ENCODE data around the gene JAKMIP1.

The JAKMIP1 gene

DNA sequence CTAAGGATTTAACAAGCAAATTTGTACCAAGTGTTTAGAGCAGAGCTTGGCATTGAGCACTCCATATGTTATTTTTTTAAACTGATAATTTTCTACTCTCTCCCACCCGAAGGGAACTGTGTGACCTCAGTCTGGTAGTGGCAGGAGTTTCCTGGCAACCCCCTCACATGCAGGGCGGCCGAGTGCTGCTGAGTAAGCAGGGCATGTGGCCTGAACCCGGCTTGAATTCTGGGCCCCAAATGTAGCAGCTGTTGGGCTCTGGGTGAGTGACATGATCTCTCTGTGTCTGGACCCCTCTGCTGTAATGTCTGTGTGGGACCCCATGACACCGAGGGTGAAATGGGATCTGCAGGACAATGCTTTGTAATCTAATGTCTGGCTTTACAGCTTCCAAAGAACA is 168.5 kb downstream of the JAKMIP1 start:
- Histone ChIP-seq H3K36me3 (ENCODE audit: insufficient read depth, insufficient read length, low read length) (no peaks in the 10 kb centered on the region), H3K4me1 (ENCODE audit: insufficient read depth, insufficient read length) (peaks cover 28% of the 10 kb centered on the region), H3K4me3 (ENCODE audit: insufficient read length, low read depth) (no peak overlapping the region), H3K9me3 (ENCODE audit: insufficient read depth, low read length) (no peaks in the 10 kb centered on the region), H3K27me3 (ENCODE audit: insufficient read depth, insufficient read length) (no peaks in the 10 kb centered on the region), H3K9ac (ENCODE audit: insufficient read length, low read depth) (no peak overlapping the region)
- TF ChIP-seq ZNF274 (IDR thresholded peaks at IDR 0.05; ENCODE audit: low read depth, low read length) (no peak), YY1 (IDR thresholded peaks at IDR 0.05; ENCODE audit: insufficient read depth, insufficient read length) (no peak), SUZ12 (IDR thresholded peaks at IDR 0.05; ENCODE audit: extremely low read depth, insufficient read depth, insufficient read length) (no peak)
- no peak for DNase-seq (ENCODE audit: low read depth, low spot score)

- no peaks in the 10 kb centered on the region for H3K27me3 ChIP-seq (ENCODE audit: insufficient read depth, insufficient read length)
- no peak for TF ChIP-seq ZNF274 (IDR thresholded peaks at IDR 0.05; ENCODE audit: low read depth, low read length)
- TF ChIP-seq SUZ12 (IDR thresholded peaks at IDR 0.05; ENCODE audit: extremely low read depth, insufficient read depth, insufficient read length), result no peak
- no peak for TF ChIP-seq YY1 (IDR thresholded peaks at IDR 0.05; ENCODE audit: insufficient read depth, insufficient read length)
- no peak overlapping the region for H3K9ac ChIP-seq (ENCODE audit: insufficient read length, low read depth)
- H3K4me3 ChIP-seq (ENCODE audit: insufficient read length, low read depth), result no peak overlapping the region
- DNase-seq (ENCODE audit: low read depth, low spot score), result no peak
- H3K9me3 ChIP-seq (ENCODE audit: insufficient read depth, low read length), result no peaks in the 10 kb centered on the region
- H3K4me1 ChIP-seq (ENCODE audit: insufficient read depth, insufficient read length), result peaks cover 24% of the 10 kb centered on the region
- H3K36me3 ChIP-seq (ENCODE audit: insufficient read depth, insufficient read length, low read length), result no peaks in the 10 kb centered on the region
Observed at GRCh38 chr4:6030679-6031078, 169.7 kb downstream of the JAKMIP1 start.

GRCh38 chr4:6029254-6029653 is 171.1 kb downstream of the JAKMIP1 start:
- no peaks in the 10 kb centered on the region for H3K9me3 ChIP-seq (ENCODE audit: insufficient read depth, low read length)
- no peak overlapping the region for H3K9ac ChIP-seq (ENCODE audit: insufficient read length, low read depth)
- H3K4me3 ChIP-seq (ENCODE audit: insufficient read length, low read depth), result no peak overlapping the region
- H3K27me3 ChIP-seq (ENCODE audit: insufficient read depth, insufficient read length), result no peaks in the 10 kb centered on the region
- H3K36me3 ChIP-seq (ENCODE audit: insufficient read depth, insufficient read length, low read length), result no peaks in the 10 kb centered on the region
- TF ChIP-seq YY1 (IDR thresholded peaks at IDR 0.05; ENCODE audit: insufficient read depth, insufficient read length) (no peak), ZNF274 (IDR thresholded peaks at IDR 0.05; ENCODE audit: low read depth, low read length) (no peak), SUZ12 (IDR thresholded peaks at IDR 0.05; ENCODE audit: extremely low read depth, insufficient read depth, insufficient read length) (no peak)
- peak; percentile 83 for DNase-seq (ENCODE audit: low read depth, low spot score)
- peaks cover 19% of the 10 kb centered on the region for H3K4me1 ChIP-seq (ENCODE audit: insufficient read depth, insufficient read length)

- no peak overlapping the region for H3K4me3 ChIP-seq (ENCODE audit: insufficient read length, low read depth)
Observed at GRCh38 chr4:6028168-6028567, 172.2 kb downstream of the JAKMIP1 start.

DNA sequence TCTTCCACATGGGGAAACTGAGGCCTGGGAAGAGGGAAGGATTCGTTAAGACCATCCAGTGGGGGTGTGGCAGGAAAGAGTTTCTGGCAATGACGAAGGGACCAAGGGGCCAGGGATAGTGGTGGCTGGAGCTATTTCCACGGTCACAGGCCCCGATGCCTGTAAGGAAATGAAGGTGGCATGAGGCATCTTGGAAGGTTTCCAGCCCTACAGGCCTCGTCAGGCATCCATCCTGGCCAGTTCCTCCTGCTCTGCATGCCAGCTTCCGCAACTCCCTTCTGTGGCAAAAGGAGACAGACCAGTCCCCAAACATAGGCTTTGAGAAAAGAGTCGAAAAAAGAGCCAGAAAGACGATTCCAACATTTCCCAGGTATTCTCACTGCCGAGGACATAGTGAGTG is 173.0 kb downstream of the JAKMIP1 start:
- H3K9ac ChIP-seq (ENCODE audit: insufficient read length, low read depth), result no peak overlapping the region
- no peak for DNase-seq (ENCODE audit: low read depth, low spot score)
- no peaks in the 10 kb centered on the region for H3K9me3 ChIP-seq (ENCODE audit: insufficient read depth, low read length)
- no peaks in the 10 kb centered on the region for H3K36me3 ChIP-seq (ENCODE audit: insufficient read depth, insufficient read length, low read length)
- H3K27me3 ChIP-seq (ENCODE audit: insufficient read depth, insufficient read length), result no peaks in the 10 kb centered on the region
- TF ChIP-seq SUZ12 (IDR thresholded peaks at IDR 0.05; ENCODE audit: extremely low read depth, insufficient read depth, insufficient read length) (no peak), ZNF274 (IDR thresholded peaks at IDR 0.05; ENCODE audit: low read depth, low read length) (no peak), YY1 (IDR thresholded peaks at IDR 0.05; ENCODE audit: insufficient read depth, insufficient read length) (no peak)
- no peak overlapping the region for H3K4me3 ChIP-seq (ENCODE audit: insufficient read length, low read depth)
- peaks cover 19% of the 10 kb centered on the region for H3K4me1 ChIP-seq (ENCODE audit: insufficient read depth, insufficient read length)

More at GRCh38 chr4:6028168-6028567, 172.2 kb downstream of the JAKMIP1 start:
- TF ChIP-seq SUZ12 (IDR thresholded peaks at IDR 0.05; ENCODE audit: extremely low read depth, insufficient read depth, insufficient read length) (no peak), ZNF274 (IDR thresholded peaks at IDR 0.05; ENCODE audit: low read depth, low read length) (no peak), YY1 (IDR thresholded peaks at IDR 0.05; ENCODE audit: insufficient read depth, insufficient read length) (no peak)
- H3K4me1 ChIP-seq (ENCODE audit: insufficient read depth, insufficient read length), result peaks cover 19% of the 10 kb centered on the region
- no peak overlapping the region for H3K9ac ChIP-seq (ENCODE audit: insufficient read length, low read depth)
- DNase-seq (ENCODE audit: low read depth, low spot score), result no peak
- no peaks in the 10 kb centered on the region for H3K27me3 ChIP-seq (ENCODE audit: insufficient read depth, insufficient read length)
- H3K9me3 ChIP-seq (ENCODE audit: insufficient read depth, low read length), result no peaks in the 10 kb centered on the region
- H3K36me3 ChIP-seq (ENCODE audit: insufficient read depth, insufficient read length, low read length), result no peaks in the 10 kb centered on the region

DNA sequence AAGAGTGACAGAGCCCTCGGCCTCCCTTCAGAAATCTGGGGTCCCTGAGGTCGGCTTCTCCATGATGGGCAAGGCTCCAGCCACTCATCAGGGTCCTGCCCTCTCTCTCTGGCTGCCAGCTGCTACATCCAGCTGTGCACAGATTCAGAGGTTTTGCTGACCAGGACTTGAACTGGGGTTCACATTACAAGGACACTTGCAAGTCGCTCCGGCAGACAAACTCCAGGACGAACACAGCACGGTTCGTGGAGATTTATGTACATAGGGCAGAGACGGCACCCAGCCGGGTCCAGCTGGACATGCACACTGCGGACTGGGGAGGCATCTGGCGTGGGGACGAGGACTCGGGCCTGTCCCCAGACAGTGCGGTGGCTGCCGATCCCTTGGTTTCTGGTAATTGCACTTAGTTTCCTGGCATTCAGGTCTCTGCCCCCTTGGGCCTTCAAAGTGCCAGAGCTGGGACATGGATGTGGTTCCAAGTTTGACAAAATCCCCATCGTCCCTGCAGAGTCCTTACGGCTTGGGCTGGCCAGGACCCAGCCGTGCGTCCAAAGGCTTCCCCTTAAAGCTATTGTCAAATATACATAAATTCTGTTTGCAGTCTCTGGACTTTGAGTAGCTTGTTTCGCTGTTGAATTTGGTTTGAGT is 175.9 kb downstream of the JAKMIP1 start:
- Histone ChIP-seq H3K4me1 (ENCODE audit: insufficient read depth, insufficient read length) (peaks cover 15% of the 10 kb centered on the region), H3K27me3 (ENCODE audit: insufficient read depth, insufficient read length) (no peaks in the 10 kb centered on the region), H3K36me3 (ENCODE audit: insufficient read depth, insufficient read length, low read length) (no peaks in the 10 kb centered on the region), H3K9me3 (ENCODE audit: insufficient read depth, low read length) (no peaks in the 10 kb centered on the region), H3K9ac (ENCODE audit: insufficient read length, low read depth) (no peak overlapping the region), H3K4me3 (ENCODE audit: insufficient read length, low read depth) (no peak overlapping the region)
- no peak for DNase-seq (ENCODE audit: low read depth, low spot score)
- no peak for TF ChIP-seq YY1 (IDR thresholded peaks at IDR 0.05; ENCODE audit: insufficient read depth, insufficient read length)
- TF ChIP-seq ZNF274 (IDR thresholded peaks at IDR 0.05; ENCODE audit: low read depth, low read length), result no peak
- no peak for TF ChIP-seq SUZ12 (IDR thresholded peaks at IDR 0.05; ENCODE audit: extremely low read depth, insufficient read depth, insufficient read length)

DNA sequence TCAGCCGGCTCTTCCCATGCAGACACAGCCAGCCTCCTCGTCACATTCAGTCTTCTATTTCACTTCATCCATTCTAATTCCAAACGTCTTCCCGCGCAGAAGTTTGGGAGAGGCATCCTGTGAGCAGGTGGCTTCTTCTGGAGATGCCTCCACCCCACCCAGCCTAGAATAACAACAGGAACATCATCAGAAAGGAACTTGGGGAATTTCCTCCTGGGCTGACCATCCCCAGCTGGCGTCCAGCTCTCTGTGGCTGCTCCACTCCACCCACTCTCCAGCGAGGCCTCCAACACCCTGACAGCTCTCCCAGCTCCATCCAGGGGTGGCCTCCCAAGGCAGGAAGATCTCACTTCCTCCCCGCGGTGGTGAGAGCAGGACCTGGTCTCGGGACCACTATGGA is 176.6 kb downstream of the JAKMIP1 start:
- H3K9me3 ChIP-seq (ENCODE audit: insufficient read depth, low read length), result no peaks in the 10 kb centered on the region
- H3K27me3 ChIP-seq (ENCODE audit: insufficient read depth, insufficient read length), result no peaks in the 10 kb centered on the region
- no peaks in the 10 kb centered on the region for H3K36me3 ChIP-seq (ENCODE audit: insufficient read depth, insufficient read length, low read length)
- no peak for TF ChIP-seq ZNF274 (IDR thresholded peaks at IDR 0.05; ENCODE audit: low read depth, low read length)
- DNase-seq (ENCODE audit: low read depth, low spot score), result no peak
- H3K4me3 ChIP-seq (ENCODE audit: insufficient read length, low read depth), result no peak overlapping the region
- H3K4me1 ChIP-seq (ENCODE audit: insufficient read depth, insufficient read length), result peaks cover 14% of the 10 kb centered on the region
- H3K9ac ChIP-seq (ENCODE audit: insufficient read length, low read depth), result no peak overlapping the region

All from NT2/D1 (cell line).